AG09309 (cell line): ENCODE results near the gene NEU1.
A peak's percentile ranks its signal among the peaks of the same experiment; 100 is the strongest.

Experiments
- DNase-seq: peaks from one replicate; pipeline ENCODE4 v3.0.0-alpha.2; 2010; ENCODE audit warnings: low read depth
- H3K4me3 ChIP-seq: 2 replicates; pipeline ENCODE4 v1.5.1; 2011; ENCODE audit warnings: mild to moderate bottlenecking, low read depth, low read length, moderate library complexity; ENCODE audit not compliant: control insufficient read depth
- CTCF ChIP-seq: IDR thresholded peaks from 2 replicates; pipeline ENCODE4 v1.5.1; 2011; ENCODE audit warnings: mild to moderate bottlenecking, low read depth, low read length, inconsistent platforms; ENCODE audit not compliant: insufficient read depth, control insufficient read depth; ENCODE audit errors: missing control alignments

Gene NEU1

GRCh38 chr6:31889331-31889972, 26.8 kb upstream of the NEU1 start:
- no peak overlapping the region for H3K4me3 ChIP-seq
- DNase-seq = no peak
- no peak for TF ChIP-seq CTCF

- peak; percentile 87 for TF ChIP-seq CTCF
- no peak for DNase-seq
- H3K4me3 ChIP-seq = no peak overlapping the region
Observed at GRCh38 chr6:31888276-31889258, 25.9 kb upstream of the NEU1 start.

GRCh38 chr6:31887173-31888007, 24.8 kb upstream of the NEU1 start:
- H3K4me3 ChIP-seq = no peak overlapping the region
- no peak for DNase-seq
- no peak for TF ChIP-seq CTCF

GRCh38 chr6:31886541-31886991, 23.9 kb upstream of the NEU1 start:
- no peak for DNase-seq
- no peak overlapping the region for H3K4me3 ChIP-seq
- TF ChIP-seq CTCF = no peak

- no peak for DNase-seq
- no peak overlapping the region for H3K4me3 ChIP-seq
- TF ChIP-seq CTCF = no peak
Observed at GRCh38 chr6:31884528-31885035, 22.0 kb upstream of the NEU1 start.

- TF ChIP-seq CTCF = no peak
- H3K4me3 ChIP-seq = no peak overlapping the region
- no peak for DNase-seq
Observed at GRCh38 chr6:31883676-31884075, 21.1 kb upstream of the NEU1 start.
